Gastroesophageal sphincter (tissue), 3 donors: Measurements from ENCODE around the gene SIRT4.

Source experiments
- EP300 ChIP-seq: sonication (generic); formaldehyde crosslinking; IDR thresholded peaks from one replicate; pipeline ENCODE4 v1.6.1; 2017; ENCODE audit warnings: antibody characterized with exemption, mild to moderate bottlenecking
- TF ChIP-seq, protein P1 (sequence below), 4 experiments: fragments of 200-600 bp in 2 of 4; fragments of 450-650 bp in 2 of 4; sonication (generic) in 1 of 4; IDR thresholded peaks; one replicate each; pipeline ENCODE4 v1.5.1; 2017 to 2019; ENCODE audit warnings: antibody characterized with exemption in 4 of 4, mild to moderate bottlenecking in 2 of 4, moderate library complexity in 2 of 4

DNA sequence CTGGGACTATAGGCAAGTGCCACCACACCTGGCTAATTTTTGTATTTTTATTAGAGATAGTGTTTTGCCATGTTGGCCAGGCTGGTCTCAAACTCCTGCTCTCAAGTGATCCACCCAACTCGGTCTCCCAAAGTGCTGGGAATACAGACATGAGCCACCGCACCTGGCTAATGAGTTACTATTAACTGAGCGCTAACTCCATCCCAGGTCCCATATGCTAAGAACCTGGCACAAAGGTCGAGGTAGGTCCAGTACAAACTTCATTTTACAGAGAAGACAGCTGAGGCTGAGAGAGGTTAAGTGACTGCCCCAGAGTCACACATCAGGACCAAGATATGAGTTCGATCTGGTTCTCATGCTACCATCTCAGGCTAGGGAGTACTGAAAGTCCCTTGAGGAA, 29.9 kb downstream of the SIRT4 start:
- TF ChIP-seq, protein P1, sequence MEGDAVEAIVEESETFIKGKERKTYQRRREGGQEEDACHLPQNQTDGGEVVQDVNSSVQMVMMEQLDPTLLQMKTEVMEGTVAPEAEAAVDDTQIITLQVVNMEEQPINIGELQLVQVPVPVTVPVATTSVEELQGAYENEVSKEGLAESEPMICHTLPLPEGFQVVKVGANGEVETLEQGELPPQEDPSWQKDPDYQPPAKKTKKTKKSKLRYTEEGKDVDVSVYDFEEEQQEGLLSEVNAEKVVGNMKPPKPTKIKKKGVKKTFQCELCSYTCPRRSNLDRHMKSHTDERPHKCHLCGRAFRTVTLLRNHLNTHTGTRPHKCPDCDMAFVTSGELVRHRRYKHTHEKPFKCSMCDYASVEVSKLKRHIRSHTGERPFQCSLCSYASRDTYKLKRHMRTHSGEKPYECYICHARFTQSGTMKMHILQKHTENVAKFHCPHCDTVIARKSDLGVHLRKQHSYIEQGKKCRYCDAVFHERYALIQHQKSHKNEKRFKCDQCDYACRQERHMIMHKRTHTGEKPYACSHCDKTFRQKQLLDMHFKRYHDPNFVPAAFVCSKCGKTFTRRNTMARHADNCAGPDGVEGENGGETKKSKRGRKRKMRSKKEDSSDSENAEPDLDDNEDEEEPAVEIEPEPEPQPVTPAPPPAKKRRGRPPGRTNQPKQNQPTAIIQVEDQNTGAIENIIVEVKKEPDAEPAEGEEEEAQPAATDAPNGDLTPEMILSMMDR (IDR thresholded peaks at IDR 0.05) = no peak
- TF ChIP-seq EP300 = no peak
